HG03280 (cell line): ENCODE measurements around the gene ARHGAP15.
"Not testable (repeated sequence)": the region's sequence is repeated elsewhere in the genome, so short reads cannot be mapped to it uniquely, and the experiment has no call there.

ENCODE experiments used
- ATAC-seq: cut with Tn5 transposase; IDR thresholded peaks from one replicate; pipeline ENCODE4 v1.9.1; 2021; ENCODE audit warnings: mild to moderate bottlenecking, moderate library complexity; ENCODE audit not compliant: unreplicated experiment

ARHGAP15 gene

DNA sequence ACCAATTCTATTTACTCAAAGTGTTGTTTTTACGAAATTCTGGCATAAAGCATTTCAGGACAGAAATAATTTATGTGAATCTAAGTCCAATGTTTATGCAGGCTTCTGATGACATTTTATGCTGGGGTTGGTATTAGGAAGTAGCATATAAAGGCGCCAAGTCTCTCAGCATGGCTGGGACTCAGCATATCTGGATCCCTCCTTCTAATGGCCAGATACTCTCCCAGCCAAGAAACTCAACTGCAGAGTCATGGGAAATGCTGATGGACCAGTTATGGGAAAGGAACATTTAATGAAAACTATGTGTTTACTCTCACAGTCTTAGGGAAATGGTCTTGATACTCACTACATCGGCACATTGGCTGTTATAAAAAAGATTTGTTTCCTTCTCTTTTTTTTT lies 392.2 kb downstream of the ARHGAP15 start:
- no peak for ATAC-seq

GRCh38 chr2:143522699-143523098 lies 393.5 kb downstream of the ARHGAP15 start:
- no peak for ATAC-seq

DNA sequence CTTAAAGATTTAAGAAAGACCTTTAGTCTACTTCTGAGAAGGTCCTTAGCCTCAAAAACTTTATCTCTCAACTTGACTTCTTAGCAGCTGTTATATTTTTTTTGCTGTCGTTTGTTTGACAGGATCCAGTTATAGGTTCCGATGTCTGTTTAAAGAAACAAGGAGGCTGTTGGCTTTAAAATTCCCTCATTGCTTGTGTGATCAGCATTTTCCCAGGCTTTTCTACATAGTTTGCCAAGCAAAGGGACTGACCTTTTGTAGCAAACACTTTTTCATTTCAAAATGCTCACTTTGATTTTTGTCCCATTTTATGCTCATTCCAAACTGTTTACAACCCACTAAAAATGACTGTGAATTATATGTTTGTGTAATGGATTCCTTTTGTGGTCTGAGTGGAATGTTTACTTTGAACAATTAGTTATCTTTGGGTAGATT lies 394.9 kb downstream of the ARHGAP15 start:
- ATAC-seq: no peak

GRCh38 chr2:143524559-143525401 lies 395.6 kb downstream of the ARHGAP15 start:
- ATAC-seq: no peak

- ATAC-seq: no peak
Observed at GRCh38 chr2:143525402-143525860, 396.2 kb downstream of the ARHGAP15 start.

DNA sequence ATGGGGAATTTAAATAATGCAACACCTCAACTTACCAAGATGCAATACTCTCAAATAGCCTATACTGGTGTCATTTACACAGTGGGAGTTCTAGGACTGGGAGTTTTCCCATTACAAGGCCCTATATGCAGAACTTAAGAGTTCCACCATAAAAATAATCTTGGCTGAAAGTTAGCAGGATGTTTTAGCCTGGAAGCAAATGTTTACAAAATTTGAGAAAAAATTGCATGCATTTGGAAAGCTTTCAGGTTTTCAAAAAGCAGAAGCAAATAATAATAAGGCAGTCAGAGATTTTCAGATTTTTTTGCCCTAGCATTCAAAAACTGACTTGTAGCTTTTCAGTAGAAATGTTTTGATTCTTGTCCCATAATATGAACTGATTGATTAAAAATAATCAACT lies 397.3 kb downstream of the ARHGAP15 start:
- no peak for ATAC-seq

- ATAC-seq: no peak
Observed at GRCh38 chr2:143528021-143528420, 398.8 kb downstream of the ARHGAP15 start.

DNA sequence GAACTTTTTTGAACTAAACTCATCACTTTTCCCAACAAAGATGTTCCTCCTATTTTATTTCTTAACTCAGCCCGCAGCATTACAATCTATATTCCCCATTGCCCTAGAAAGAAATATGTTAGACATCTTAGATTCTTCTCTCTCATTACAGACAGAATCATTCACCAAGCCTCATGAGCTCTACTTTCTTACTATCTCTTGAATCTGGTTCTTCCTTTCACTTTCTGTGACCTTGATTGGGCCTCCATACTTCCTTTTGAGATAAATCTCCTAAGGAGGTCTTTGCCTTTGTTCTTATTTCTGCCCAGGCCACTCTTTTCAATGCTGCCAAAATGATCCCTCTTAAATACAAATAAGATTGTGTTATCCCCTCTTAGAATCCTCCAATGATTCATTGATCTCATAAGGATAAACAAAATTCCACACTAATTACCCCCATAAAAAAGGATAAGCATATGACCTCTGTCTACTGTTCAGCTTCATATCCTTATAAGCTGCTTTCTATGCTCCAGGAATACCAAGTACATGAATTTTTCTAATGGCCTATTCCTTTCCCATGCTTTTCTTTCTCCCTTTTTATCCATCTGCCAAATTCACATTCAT lies 400.0 kb downstream of the ARHGAP15 start:
- no peak for ATAC-seq

DNA sequence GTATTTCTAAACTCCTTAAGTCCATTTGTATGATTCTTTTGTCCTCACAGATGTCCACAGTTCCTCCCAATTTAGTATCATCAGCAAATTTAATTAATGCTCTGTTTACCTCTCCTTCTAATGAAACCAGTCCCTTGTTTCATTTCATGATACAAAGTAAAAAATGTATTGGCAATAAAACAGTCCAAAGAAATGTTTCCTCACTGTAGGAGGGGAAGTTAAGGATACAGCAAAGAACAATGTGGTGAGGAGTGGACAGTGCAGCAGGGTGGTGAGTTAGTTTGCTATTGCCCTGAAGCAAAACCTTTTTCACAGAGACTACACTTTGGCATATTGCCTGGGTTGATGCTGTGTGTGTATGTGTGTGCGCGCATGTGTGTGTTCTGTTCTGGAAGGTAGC lies 401.5 kb downstream of the ARHGAP15 start:
- ATAC-seq: no peak

DNA sequence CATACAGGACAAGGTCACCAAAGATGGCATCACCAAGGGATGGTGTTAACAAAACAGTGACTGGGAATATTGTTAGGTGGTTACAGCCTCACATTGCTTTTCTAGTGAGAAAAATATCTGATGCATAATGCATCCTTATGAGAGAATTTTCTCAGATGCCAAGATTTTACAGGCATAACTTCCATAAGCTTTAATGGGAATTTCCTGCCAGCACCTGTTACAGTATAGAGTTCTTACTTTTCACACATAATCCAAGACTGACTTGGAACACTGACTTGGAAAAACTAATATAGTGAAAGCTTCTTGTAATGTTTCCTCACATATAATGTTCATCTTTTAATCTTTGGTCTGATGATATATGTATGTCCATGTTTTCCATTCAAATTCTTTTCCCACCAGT lies 402.8 kb downstream of the ARHGAP15 start:
- ATAC-seq: no peak

DNA sequence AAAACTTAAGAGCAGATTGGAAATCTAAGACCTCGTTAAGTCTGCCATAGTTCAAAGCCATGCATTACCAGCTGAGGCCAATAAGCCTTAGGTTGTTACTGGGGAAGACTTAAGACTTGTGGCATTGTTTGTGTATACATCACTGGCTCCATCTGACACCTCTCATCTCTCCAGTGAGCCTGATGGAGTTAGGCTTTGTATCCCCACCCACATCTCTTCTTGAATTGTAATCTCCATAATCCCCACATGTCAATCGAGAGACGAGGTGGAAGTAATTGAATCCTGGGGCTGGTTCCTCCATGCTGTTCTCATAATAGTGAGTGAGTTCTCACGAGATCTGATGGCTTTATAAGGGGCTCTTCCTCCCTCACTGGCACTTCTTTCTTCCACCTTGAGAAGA lies 404.6 kb downstream of the ARHGAP15 start:
- ATAC-seq: no peak

- ATAC-seq: no peak
Observed at GRCh38 chr2:143535802-143536201, 406.6 kb downstream of the ARHGAP15 start.

GRCh38 chr2:143541899-143542298 lies 412.7 kb downstream of the ARHGAP15 start:
- not testable (repeated sequence) for ATAC-seq

GRCh38 chr2:143545059-143545948 lies 416.1 kb downstream of the ARHGAP15 start:
- no peak for ATAC-seq

DNA sequence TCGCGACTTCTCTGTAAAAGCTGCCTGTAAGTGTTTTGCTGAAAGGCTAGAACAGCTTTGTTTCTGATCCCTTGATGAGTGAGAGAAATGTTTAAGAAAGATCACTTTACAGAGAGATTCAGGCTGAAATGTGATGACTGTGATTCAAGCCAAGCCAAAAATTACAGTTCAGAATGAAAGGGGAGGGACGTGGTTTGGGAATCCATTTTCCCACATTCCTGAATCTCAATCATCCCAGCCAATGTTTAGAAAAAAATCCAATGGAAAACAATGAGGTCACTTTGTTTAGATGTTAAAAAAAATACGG lies 416.7 kb downstream of the ARHGAP15 start:
- ATAC-seq: no peak

DNA sequence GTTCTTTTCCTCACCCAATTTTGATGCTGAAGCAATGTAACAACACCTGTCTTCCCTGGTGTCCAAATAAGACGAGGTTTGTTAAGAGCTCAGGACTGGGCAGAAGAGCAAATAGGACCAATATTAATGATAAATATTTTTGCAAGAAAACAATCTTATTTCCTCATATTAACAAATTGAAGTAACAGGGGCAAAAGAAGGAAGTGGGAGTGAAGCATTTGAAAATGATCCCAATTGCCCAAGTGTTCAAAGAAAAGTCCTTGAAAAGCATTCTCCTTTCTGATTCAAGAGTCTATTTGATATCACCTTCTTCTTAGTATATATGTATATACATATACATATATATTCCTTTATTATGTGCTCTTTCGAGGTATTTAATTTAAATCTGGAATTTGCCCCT lies 418.8 kb downstream of the ARHGAP15 start:
- no peak for ATAC-seq

DNA sequence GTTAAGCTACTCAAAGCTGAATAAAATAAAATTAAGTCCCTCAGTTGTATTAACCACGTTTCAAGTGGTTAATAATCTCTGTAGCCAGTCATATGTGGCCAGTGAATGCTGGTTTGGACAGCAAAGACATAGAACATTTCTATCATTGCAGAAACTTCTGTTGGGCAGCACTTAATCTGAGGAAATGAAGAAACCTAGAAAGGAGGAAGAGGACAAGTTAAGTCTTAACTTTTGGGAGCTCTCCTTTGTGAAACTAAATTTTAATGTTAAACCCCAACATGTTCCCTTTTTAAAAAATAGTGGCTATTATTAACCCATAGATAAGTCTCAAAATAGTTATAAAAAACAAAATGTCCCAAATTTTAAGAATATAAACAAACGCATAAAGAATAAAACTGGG lies 421.3 kb downstream of the ARHGAP15 start:
- ATAC-seq: no peak

- ATAC-seq: no peak
Observed at GRCh38 chr2:143551971-143552650, 422.9 kb downstream of the ARHGAP15 start.

DNA sequence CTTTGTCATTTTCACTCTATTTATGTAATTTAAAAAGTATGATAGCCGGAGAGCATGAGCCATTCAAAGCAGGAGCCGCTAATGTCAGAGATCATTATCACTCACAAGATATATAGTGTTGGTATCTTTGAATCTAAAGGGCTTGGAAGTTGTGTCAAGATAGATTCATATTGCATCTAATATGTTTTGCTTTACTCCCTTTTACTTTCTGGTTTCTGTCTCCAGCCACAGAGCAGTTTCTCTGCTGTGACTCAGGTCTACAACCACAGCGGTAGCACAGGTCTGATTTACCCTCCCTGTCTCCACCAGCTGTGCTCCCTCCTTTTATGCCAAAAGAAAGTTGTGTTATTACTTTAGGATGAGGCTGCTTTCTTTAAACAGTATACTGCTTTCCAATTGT lies 424.0 kb downstream of the ARHGAP15 start:
- ATAC-seq: no peak

DNA sequence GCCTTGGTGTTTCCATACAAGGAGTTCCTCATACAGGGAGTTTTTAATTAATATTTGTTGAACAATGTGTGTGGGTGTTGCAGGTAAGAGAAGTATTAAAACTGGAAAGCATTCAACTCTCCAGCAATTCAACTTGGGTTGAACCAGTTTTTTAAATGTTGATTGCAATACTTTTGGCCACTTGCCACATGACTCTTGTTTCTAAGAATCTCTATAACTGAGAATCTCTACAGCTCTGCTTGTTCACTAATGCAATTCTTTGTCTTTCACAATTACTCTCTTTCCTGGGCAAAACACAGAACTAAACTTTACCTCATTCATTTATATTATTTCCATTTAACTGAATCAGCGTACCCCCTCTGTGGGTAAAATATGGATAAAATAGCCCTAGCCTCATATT lies 429.4 kb downstream of the ARHGAP15 start:
- no peak for ATAC-seq

DNA sequence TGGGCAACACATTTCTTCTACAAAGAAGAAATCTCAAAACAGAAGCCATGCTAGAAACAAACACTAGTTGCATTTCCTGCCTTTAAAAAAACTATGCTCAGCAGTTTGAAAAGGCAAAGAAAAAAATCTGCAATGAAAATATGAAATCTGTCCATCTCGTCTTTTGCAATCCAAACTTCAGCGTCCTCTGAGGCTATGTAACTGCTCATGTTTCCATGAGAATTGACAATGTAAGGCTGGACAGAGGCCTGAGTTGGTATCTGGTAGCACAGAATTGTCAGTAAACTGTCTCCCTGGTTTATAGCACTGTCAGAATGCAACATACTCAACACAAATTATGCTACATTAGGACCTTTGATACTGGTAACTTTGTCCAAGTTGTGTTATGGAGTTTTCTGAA lies 429.9 kb downstream of the ARHGAP15 start:
- ATAC-seq: no peak
